Aorta (tissue), 5 donors: ENCODE measurements around the gene CDCA4. TPM values are rescaled to one million over a fixed set of nuclear protein-coding genes. Genes with fewer than 3 reads are reported as not detected.

Experiments used
- ATAC-seq: fragments of 200-7000 bp; cut with Tn5 transposase; one replicate; pipeline ENCODE4 v1.9.1; 2022; ENCODE audit warnings: moderate library complexity; ENCODE audit not compliant: low FRiP score
- DNase-seq, 2 donors: peaks; one replicate each; pipeline ENCODE4 v3.0.0-alpha.2; 2020
- H3K27ac ChIP-seq, 2 donors: one replicate each; pipeline ENCODE4 v1.5.1; 2013; ENCODE audit warnings: low read length in 2 of 2, mild to moderate bottlenecking in 2 of 2, moderate library complexity in 2 of 2, control low read depth in 1 of 2, inconsistent platforms in 1 of 2, low read depth in 1 of 2
- H3K27me3 ChIP-seq, 2 donors: one replicate each; pipeline ENCODE4 v1.6.1; 2013; ENCODE audit warnings: control low read depth in 1 of 2, low read length in 1 of 2, mild to moderate bottlenecking in 1 of 2, moderate library complexity in 1 of 2; ENCODE audit not compliant: insufficient read depth in 2 of 2, control insufficient read depth in 1 of 2
- H3K36me3 ChIP-seq, 2 donors: one replicate each; pipeline ENCODE4 v1.6.1; 2013; ENCODE audit warnings: control low read depth in 1 of 2, low read length in 1 of 2, mild to moderate bottlenecking in 1 of 2; ENCODE audit not compliant: insufficient read depth in 2 of 2, control insufficient read depth in 1 of 2
- H3K4me1 ChIP-seq, 2 donors: one replicate each; pipeline ENCODE4 v1.6.1; 2013; ENCODE audit warnings: low read length in 2 of 2, control low read depth in 1 of 2, mild to moderate bottlenecking in 1 of 2, moderate library complexity in 1 of 2; ENCODE audit not compliant: insufficient read depth in 2 of 2, control insufficient read depth in 1 of 2
- H3K4me3 ChIP-seq, 2 donors: one replicate each; pipeline ENCODE4 v1.5.1; 2013; ENCODE audit warnings: low read length in 2 of 2, control low read depth in 1 of 2, mild to moderate bottlenecking in 1 of 2
- H3K9me3 ChIP-seq: one replicate; pipeline ENCODE4 v1.6.1; 2013; ENCODE audit warnings: mild to moderate bottlenecking, low read length; ENCODE audit not compliant: control insufficient read depth
- WGBS, 2 donors: extraction: QIAGEN DNeasy Blood & Tissue Kit; methylation state at CpG; one replicate each; pipeline ENCODE4 v1.1.7; 2013; 5-methylcytosine and 5-hydroxymethylcytosine counted together
- intact Hi-C, 2 donors: fragments of 100-400 bp; cut with DNase I; formaldehyde crosslinking; loops; one replicate each; pipeline versions ENCODE4 v1.14.2 to v1.15.0; 2022
- polyA plus RNA-seq, 2 donors: library from polyadenylated mRNA; stranded (reverse); fragments of 200-250 nt; gene quantifications; one replicate each; pipeline ENCODE4 v1.2.3, GENCODE V29; 2013
- total RNA-seq, 2 donors: library from RNA; stranded (reverse); fragmentation: NEBNext Ultra II Directional; extraction: Animal tissue kit (Norgen Biotek cat#: 25700); gene quantifications; one replicate each; pipeline ENCODE4 v1.2.1, GENCODE V29; 2021
- donor health status: healthy with polysubstance abuse.
- donor health status: Bipolar disorder and iron deficiency.
- donor health status: DM: no; HTN: no; CAD: no.
- donor health status: DM: no; HTN: no; CAD: no.
- donor health status: DM: yes; HTN: yes; CAD: no.

The CDCA4 gene
- total and polyA plus RNA-seq, 4 donors, result 3.0 to 5.9 (median 3.9) TPM

DNA sequence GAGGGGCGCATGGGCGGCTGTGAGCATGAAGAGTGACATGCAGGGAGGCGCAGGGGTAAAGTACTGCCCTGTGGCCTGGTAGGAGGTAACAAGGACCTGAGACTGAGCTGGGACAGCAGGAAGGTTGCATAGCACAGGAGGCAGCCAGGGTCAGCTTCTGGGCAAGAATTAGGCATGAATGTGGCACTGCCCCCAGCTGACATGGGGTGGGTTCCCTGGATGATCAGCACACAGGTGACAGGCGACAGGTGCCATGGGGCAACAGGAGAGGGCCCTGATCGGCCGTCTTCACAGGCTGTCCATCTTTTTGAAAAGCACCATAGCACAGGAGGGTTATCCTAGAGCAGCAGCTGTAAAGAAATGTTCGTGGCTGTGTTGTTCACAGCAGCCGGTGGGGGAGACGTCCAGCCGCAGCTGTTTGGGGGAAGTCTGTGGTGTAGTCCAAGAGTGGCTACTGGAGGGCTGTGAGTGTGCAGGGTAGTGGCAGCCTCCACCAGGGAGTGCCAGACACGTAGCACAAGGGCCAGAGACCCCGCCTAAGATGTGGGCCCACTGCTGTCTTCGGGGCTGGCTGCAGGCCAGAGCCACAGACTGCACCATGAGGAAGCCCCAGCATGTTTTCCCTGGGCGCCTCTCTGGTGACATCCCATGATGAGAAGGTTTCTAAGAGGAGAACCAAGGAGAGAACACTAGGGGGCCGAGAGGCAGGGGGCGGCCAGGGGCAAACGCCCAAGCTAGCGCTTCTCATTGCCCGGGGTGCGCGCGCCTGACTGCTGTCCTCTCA, 26.9 kb downstream of the CDCA4 start:
- H3K36me3 ChIP-seq, result no peaks in the 10 kb centered on the region
- DNase-seq (no peak), ATAC-seq (no peak)

DNA sequence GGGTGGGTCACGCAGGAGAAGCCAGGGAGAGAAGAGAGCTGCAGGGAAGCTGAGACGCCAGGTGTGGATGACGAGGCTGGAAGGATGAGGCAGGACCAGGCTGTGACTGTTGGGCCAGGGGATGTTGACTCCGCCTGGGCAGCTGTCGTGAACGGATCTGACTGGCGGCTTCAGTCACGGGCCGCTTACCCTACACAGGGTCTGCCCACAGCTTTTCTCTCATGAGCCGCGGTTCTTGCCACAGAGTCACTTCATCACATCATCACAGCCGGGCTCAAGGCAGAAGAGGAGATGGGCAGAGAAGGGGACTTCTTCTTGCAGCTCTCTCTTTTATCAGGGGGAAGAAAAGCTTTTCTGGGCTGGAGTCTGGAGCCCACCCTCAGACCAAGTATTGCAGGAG, 27.6 kb downstream of the CDCA4 start:
- Histone ChIP-seq H3K36me3 (no peaks in the 10 kb centered on the region), H3K4me1 (no peaks in the 10 kb centered on the region), H3K4me3 (no peak overlapping the region), H3K9me3 (no peaks in the 10 kb centered on the region), H3K27ac (no peak overlapping the region), H3K27me3 (no peaks in the 10 kb centered on the region)
- WGBS, 2 donors, result 90% methylated on average over 12 of the region's 12 CpGs
- ATAC-seq, result no peak
- no peak for DNase-seq
- intact Hi-C loops, result no loop called here

More for the DNA sequence above, 26.9 kb downstream of the CDCA4 start:
- 86% methylated on average over 22 of the region's 22 CpGs for WGBS, 2 donors
- Histone ChIP-seq H3K4me3 (no peak overlapping the region), H3K4me1 (no peaks in the 10 kb centered on the region), H3K9me3 (no peaks in the 10 kb centered on the region), H3K27me3 (no peaks in the 10 kb centered on the region), H3K27ac (no peak overlapping the region)
- intact Hi-C loops, result no loop called here

DNA sequence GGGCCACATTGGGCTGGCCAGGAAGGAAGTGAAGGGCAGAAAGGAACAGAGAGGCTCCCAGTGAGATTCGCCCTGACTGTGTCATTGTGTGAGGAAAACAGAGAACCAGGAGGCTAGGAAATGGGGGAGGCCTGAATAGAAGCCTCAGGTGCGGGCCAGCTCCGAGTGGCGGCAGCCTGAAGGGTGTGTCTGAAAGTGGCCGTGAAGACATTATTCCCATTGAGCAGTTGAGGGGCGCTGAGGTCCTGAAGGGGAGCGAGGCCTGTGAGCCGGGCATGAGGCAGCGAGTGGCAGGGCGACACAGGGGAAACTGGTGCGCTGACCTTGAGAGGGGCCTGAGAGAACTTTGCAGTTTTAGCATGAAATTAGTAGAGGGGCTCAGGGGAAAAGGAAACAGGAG, 28.4 kb downstream of the CDCA4 start:
- no peak for DNase-seq
- Histone ChIP-seq H3K4me3 (no peak overlapping the region), H3K27ac (no peak overlapping the region), H3K36me3 (no peaks in the 10 kb centered on the region), H3K27me3 (no peaks in the 10 kb centered on the region), H3K9me3 (no peaks in the 10 kb centered on the region), H3K4me1 (no peaks in the 10 kb centered on the region)
- WGBS, 2 donors, result 96 to 97% methylated on average over 11 of the region's 11 CpGs
- ATAC-seq, result no peak
- intact Hi-C loops, result no loop called here

DNA sequence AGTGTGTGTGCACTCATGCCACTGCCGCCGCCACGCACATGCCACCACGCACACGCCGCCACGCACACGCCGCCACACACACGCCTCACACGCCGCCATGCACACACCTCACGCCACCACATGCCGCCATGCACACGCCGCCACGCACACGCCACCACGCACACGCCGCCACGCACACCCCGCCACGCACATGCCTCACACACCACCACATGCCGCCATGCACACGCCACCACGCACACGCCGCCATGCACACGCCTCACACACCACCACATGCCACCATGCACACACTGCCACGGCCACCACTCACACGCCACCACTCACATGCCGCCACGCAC, 29.0 kb downstream of the CDCA4 start:
- no peak for ATAC-seq
- H3K27me3 ChIP-seq, result no peaks in the 10 kb centered on the region
- DNase-seq, result no peak
- 97 to 98% methylated on average over 33 to 34 of the region's 34 CpGs for WGBS, 2 donors
- H3K36me3 ChIP-seq, result no peaks in the 10 kb centered on the region
- no peaks in the 10 kb centered on the region for H3K9me3 ChIP-seq
- intact Hi-C loops, result no loop called here
- H3K27ac ChIP-seq, result no peak overlapping the region
- H3K4me1 ChIP-seq, result no peaks in the 10 kb centered on the region
- no peak overlapping the region for H3K4me3 ChIP-seq

DNA sequence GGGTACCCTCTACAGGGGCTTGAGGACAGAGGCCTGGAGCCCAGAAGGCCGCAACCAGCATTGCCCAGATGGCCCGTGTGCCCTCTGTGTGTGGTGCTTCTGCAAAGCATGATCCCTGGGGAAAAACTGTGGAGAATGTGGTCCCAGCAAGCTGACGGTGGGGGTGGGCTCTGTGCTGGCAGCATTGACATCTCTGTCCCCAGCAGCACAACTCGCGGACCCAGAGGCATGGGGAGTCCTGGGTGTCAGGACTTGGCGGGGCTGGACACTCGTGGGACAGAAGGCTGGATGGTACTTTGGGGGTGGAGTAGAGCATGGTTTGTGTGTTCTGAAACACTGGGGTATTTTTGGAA, 31.0 kb downstream of the CDCA4 start:
- no peaks in the 10 kb centered on the region for H3K4me1 ChIP-seq

DNA sequence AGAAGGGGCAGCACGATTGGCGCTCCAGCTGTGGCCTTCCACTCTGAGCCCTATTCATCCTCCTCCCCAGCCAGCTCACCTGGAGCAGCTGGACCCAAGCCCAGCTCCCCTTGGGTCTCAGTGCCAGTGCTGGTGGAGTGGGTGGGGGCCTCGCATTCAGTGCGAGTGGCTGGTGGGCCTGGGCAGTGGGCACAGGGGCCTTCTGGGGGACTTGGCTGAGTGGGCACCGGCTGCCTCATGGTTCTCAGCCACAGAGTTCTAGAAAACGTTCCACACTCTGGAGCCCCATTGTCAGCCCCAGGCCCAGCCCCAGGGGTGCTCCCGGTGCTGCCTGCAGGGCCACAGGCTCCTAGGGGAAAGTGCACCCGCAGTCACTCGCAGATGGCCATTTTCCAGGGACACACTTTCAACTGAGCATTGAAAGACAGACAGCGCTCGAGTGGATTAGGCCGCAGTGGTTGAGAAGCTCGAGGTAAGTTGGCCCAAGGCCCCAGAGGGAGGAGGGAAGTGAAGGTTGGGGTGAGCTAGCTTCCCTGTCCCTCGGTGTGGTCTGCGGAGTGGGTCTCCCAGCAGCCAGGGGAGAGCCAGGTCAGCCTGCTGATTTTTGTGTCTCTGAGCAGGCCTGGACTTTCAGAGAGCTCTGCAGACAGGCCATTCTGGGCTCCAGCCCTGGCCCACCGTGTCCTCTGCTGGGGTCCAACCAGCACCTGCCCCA, 31.5 kb downstream of the CDCA4 start:
- H3K9me3 ChIP-seq, result no peaks in the 10 kb centered on the region
- no peak overlapping the region for H3K27ac ChIP-seq
- ATAC-seq (no peak), DNase-seq (no peak)
- intact Hi-C loops, result no loop called here
- H3K36me3 ChIP-seq, result no peaks in the 10 kb centered on the region
- 90% methylated on average over 16 of the region's 16 CpGs for WGBS, 2 donors
- no peaks in the 10 kb centered on the region for H3K4me1 ChIP-seq
- H3K4me3 ChIP-seq, result no peak overlapping the region
- no peaks in the 10 kb centered on the region for H3K27me3 ChIP-seq

More for the DNA sequence above, 31.0 kb downstream of the CDCA4 start:
- DNase-seq, result no peak
- no peaks in the 10 kb centered on the region for H3K36me3 ChIP-seq
- 85% methylated on average over 7 of the region's 7 CpGs for WGBS, 2 donors
- H3K9me3 ChIP-seq, result no peaks in the 10 kb centered on the region
- H3K27ac ChIP-seq, result no peak overlapping the region
- intact Hi-C loops, result no loop called here
- H3K4me3 ChIP-seq, result no peak overlapping the region
- H3K27me3 ChIP-seq, result no peaks in the 10 kb centered on the region
- no peak for ATAC-seq

DNA sequence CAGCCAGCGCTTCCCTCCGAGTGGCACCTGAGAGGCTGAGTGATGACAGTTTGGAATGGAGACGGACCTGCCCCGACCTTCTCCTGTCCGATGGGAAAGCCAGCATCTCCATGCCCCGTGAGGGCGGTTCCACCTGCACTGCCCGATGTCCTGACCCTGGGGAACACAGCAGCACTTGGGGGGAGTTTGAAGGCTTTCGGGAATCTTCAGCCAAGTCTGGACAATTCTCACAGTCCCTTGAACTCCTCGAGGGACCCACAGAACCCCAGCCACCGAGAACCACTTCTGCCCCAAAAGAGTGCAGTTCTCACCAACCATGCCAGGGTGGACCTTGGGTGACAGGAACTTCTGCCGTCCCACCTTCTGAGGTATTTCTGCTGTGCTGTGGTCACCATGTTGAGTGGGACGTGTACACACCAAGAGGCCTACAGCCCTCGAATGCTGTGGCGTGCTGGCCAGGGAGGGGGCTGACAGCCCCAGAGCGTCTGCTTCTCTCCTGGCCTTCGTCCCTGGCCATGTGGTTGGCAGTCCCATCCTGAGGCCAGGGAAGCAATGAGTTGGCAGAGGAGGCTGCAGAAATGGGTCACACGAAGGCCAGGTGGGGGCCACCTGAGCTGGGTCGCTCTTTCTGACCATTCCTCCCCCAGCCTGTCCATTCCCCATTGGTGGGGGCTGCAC, 34.3 kb downstream of the CDCA4 start:
- intact Hi-C loops, result no loop called here
- 64 to 67% methylated on average over 19 of the region's 19 CpGs for WGBS, 2 donors
- H3K36me3 ChIP-seq, result no peaks in the 10 kb centered on the region
- no peak overlapping the region for H3K27ac ChIP-seq
- H3K4me3 ChIP-seq, result no peak overlapping the region
- H3K27me3 ChIP-seq, result no peaks in the 10 kb centered on the region
- ATAC-seq (no peak), DNase-seq (no peak)
- H3K4me1 ChIP-seq, result no peaks in the 10 kb centered on the region
- H3K9me3 ChIP-seq, result no peaks in the 10 kb centered on the region

DNA sequence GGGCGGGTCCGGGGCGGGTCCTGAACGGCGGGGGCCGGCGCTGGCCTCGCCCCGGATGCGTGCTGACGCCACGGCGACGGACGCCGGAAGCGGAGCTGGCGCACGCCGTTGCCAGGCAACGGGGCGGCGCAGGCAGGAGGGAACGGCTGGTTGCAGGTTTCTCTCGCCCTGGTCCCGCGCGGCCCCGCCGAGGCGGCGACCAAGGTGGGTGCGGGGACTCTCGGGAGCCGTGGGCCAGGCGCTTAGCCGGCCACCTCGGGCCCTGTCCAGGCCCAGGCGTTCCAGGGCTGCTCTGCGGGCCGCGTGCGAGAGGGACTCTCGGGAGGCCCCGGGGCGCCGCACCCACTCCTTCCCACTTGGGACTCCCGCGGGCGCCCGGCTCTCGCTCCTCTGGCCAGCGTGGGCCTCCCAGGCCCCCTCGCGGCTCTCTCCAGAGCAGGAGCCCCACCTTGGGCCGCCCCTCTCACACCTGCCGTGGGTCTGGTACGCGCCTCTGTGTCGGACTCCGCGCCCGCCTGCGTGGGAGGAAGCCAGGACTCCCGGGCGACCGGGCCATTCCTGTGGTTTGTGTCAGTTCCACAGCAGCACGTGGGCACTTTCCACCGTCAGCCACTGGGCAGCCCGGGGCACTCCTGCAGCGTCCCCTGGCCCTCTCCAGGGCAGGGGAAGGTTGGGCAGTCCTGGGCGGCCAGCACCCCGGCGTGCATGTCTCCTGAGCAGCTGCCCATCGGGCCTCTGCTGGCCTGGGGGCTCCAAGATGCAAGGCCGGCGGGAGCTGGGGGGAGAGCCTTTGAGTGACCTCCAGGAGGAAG, 35.0 kb downstream of the CDCA4 start, which contains the start of gene CLBA1:
Gene CLBA1 (plus strand): TSS at position 114 of the 812 bp plus-strand sequence. CDS start 644 bp downstream, at position 758.
- no peaks in the 10 kb centered on the region for H3K9me3 ChIP-seq
- ATAC-seq (peak; percentile 93), DNase-seq (peak; percentile 93 to 96)
- H3K27me3 ChIP-seq, result no peaks in the 10 kb centered on the region
- peak within 1 kb of the TSS; percentile 53 to 73 for H3K4me3 ChIP-seq
- intact Hi-C loops, result no loop called here
- no peaks in the 10 kb centered on the region for H3K36me3 ChIP-seq
- peak within 1 kb of the TSS in 1 of 2 donors; percentile 28 for H3K27ac ChIP-seq
- no peaks in the 10 kb centered on the region for H3K4me1 ChIP-seq
- WGBS, 2 donors, result 1% methylated on average over 60 to 77 of the region's 77 CpGs
